ENCODE results near the gene CSMD2. TPM values are rescaled to one million over a fixed set of nuclear protein-coding genes. Genes with fewer than 3 reads are reported as not detected.

CSMD2 gene
- polyA plus RNA-seq, 4 donors: under 0.01 to 0.54 (median 0.09) TPM

DNA sequence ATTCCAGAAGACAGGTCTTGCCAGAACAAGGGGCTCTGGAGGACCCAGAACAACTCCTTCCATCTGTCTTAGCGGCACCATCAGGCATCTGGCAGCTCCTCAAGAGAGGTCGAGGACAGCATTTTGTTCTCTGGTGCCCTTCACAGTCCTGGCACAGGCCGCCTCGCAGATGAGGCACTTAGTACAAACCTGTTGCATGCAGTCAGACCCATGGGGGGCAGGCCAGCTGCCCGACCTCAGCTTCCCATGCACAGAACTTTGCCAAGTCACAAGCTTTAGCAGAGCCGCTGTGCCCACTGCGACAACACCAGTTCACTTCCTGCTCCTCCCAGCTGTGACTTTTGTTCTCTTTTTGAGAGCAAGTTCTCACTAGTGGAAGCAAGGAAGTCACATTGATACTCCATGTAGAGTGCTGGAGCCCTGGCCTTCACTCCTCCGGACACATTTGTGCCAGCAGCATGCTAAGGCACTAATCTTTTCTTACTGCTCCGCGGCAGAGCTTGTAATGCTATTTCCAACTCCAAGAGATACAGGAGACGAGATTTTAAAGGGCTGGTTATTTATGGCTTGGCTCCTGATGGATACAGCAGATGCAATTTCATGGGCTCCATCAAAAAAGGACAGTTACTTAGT is 256.6 kb downstream of the CSMD2 start:
- Histone ChIP-seq H3K9me3 (ENCODE audit: control insufficient read depth in 2 of 2, insufficient read depth in 1 of 2, low read depth in 1 of 2, low read length in 1 of 2) (no peaks in the 10 kb centered on the region), H3K36me3 (ENCODE audit: control insufficient read depth in 3 of 3, insufficient read depth in 2 of 3, low read depth in 1 of 3, low read length in 3 of 3) (no peaks in the 10 kb centered on the region), H3K4me1 (ENCODE audit: control insufficient read depth in 3 of 3, insufficient read depth in 2 of 3, low read depth in 1 of 3, low read length in 2 of 3) (no peaks in the 10 kb centered on the region), H3K4me3 (ENCODE audit: low read depth in 1 of 3, low read length in 3 of 3) (no peak overlapping the region), H3K27me3 (ENCODE audit: control insufficient read depth in 3 of 3, insufficient read depth in 3 of 3, low read length in 3 of 3) (peaks cover 0 to 5% (median 0%) of the 10 kb centered on the region in 3 donors), H3K27ac (ENCODE audit: low read depth in 1 of 3, low read length in 2 of 3) (no peak overlapping the region)
- FAIRE-seq (no peak), DNase-seq (no peak)
- WGBS, 3 donors: 75 to 86% (median 81%) methylated on average over 11 of the region's 11 CpGs

DNA sequence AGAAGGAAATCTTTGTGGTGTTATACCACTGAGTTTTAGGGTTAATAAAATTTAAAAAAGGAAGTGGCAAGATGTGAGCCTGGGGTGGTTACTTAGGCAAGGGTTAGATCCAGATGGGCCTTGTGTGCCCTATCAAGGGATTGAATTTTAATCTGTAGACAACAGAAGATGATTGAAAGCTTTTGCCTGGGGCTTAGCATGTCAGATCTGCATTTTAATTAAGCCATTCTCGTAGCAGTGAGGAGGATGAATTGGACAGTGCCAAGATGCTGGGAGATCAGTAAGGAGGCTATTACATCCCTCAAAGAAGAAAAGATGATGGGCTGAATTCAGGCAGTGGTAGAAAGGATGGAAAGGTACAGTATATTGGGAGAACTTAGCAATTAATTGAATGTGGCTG is 258.9 kb downstream of the CSMD2 start:
- H3K36me3 ChIP-seq (ENCODE audit: control insufficient read depth in 3 of 3, insufficient read depth in 2 of 3, low read depth in 1 of 3, low read length in 3 of 3): no peaks in the 10 kb centered on the region
- H3K9me3 ChIP-seq (ENCODE audit: control insufficient read depth in 2 of 2, insufficient read depth in 1 of 2, low read depth in 1 of 2, low read length in 1 of 2): no peaks in the 10 kb centered on the region
- DNase-seq: no peak
- no peak overlapping the region for H3K27ac ChIP-seq (ENCODE audit: low read depth in 1 of 3, low read length in 2 of 3)
- H3K27me3 ChIP-seq (ENCODE audit: control insufficient read depth in 3 of 3, insufficient read depth in 3 of 3, low read length in 3 of 3): peaks cover 0 to 2% (median 0%) of the 10 kb centered on the region in 3 donors
- FAIRE-seq: no peak
- H3K4me1 ChIP-seq (ENCODE audit: control insufficient read depth in 3 of 3, insufficient read depth in 2 of 3, low read depth in 1 of 3, low read length in 2 of 3): no peaks in the 10 kb centered on the region
- 55 to 70% (median 56%) methylated on average over 1 of the region's 1 CpG for WGBS, 3 donors
- no peak overlapping the region for H3K4me3 ChIP-seq (ENCODE audit: low read depth in 1 of 3, low read length in 3 of 3)

DNA sequence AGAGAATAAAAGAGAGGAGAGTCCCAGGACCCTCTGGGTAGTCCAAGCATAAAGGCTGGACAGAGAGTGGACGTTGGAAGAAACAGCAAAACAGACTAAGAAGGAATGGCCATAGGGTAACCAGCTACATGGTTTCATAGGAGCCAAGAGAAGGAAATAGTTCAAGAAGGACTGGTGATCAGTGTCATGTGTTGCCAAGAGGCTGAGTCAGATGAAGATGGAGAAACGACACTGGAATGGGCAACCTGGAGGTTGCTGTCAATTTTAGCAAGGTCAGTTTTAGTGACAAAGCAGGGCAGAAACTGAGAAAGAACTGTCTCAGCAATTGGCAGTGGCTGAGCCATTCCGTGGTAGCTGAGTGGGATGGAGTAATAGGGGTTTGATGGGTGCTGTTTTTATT is 259.8 kb downstream of the CSMD2 start:
- peaks cover 0 to 2% (median 0%) of the 10 kb centered on the region in 3 donors for H3K27me3 ChIP-seq (ENCODE audit: control insufficient read depth in 3 of 3, insufficient read depth in 3 of 3, low read length in 3 of 3)
- H3K36me3 ChIP-seq (ENCODE audit: control insufficient read depth in 3 of 3, insufficient read depth in 2 of 3, low read depth in 1 of 3, low read length in 3 of 3): no peaks in the 10 kb centered on the region
- FAIRE-seq: no peak
- no peak overlapping the region for H3K27ac ChIP-seq (ENCODE audit: low read depth in 1 of 3, low read length in 2 of 3)
- no peak for DNase-seq
- H3K4me1 ChIP-seq (ENCODE audit: control insufficient read depth in 3 of 3, insufficient read depth in 2 of 3, low read depth in 1 of 3, low read length in 2 of 3): no peaks in the 10 kb centered on the region
- H3K9me3 ChIP-seq (ENCODE audit: control insufficient read depth in 2 of 2, insufficient read depth in 1 of 2, low read depth in 1 of 2, low read length in 1 of 2): no peaks in the 10 kb centered on the region
- H3K4me3 ChIP-seq (ENCODE audit: low read depth in 1 of 3, low read length in 3 of 3): no peak overlapping the region
- 46 to 64% (median 53%) methylated on average over 3 of the region's 3 CpGs for WGBS, 3 donors

DNA sequence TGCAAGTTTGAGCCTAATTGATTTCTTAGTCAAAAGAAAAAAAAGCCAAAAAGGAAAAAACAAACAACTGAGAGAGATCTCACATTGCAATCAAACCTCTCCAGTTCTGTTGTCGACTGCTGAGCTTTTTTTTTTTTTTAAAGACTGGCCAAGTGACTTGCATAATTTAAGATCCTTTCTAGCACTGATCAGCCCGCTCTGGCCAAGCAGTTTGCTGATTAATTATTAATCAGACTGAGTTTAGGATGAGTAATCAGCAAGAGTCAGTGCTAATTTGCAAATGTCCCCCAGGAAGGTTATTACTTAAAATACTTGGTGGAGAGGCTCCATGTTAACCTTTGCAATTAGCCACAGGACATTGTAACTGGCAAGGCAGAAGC is 261.8 kb downstream of the CSMD2 start:
- Histone ChIP-seq H3K9me3 (ENCODE audit: control insufficient read depth in 2 of 2, insufficient read depth in 1 of 2, low read depth in 1 of 2, low read length in 1 of 2) (no peaks in the 10 kb centered on the region), H3K4me3 (ENCODE audit: low read depth in 1 of 3, low read length in 3 of 3) (no peak overlapping the region), H3K27me3 (ENCODE audit: control insufficient read depth in 3 of 3, insufficient read depth in 3 of 3, low read length in 3 of 3) (peaks cover 0 to 2% (median 0%) of the 10 kb centered on the region in 3 donors), H3K36me3 (ENCODE audit: control insufficient read depth in 3 of 3, insufficient read depth in 2 of 3, low read depth in 1 of 3, low read length in 3 of 3) (no peaks in the 10 kb centered on the region), H3K4me1 (ENCODE audit: control insufficient read depth in 3 of 3, insufficient read depth in 2 of 3, low read depth in 1 of 3, low read length in 2 of 3) (no peaks in the 10 kb centered on the region), H3K27ac (ENCODE audit: low read depth in 1 of 3, low read length in 2 of 3) (no peak overlapping the region)
- DNase-seq: no peak
- no peak for FAIRE-seq
- WGBS, 3 donors: 4 to 15% (median 5%) methylated on average over 2 of the region's 2 CpGs

DNA sequence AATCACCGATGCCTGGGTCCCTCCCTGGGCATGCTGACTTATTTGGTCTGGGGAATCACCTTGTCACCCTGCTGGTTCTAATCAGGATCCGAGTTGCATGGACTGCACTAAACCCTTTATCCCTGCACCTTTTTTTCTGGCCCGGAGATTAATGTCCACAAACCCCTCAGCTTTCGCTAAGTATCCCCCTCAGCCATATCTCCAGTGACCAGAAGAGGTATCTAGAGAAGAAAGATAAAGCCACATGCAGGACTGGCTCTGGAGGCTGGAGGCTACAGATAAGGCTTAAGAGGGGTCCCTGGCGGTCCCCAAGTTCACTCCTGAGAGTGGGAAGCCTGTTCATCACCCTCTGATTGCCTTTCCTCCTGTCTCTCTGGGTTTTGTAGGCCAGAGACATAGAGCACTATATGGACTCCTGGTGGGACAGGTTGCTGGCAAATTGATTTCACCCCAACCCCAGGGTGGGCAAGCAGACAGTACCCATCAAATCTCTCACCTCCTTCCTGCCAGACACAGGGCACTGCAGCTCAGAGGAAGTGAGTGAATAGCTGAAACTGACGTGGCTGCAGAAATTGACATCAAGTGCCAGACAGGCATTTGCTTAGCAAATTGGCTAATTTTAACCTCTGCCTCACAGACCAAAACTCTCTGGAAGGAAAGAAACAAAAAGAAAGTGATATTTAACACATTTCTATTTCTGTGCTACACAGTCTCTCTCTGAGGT is 262.4 kb downstream of the CSMD2 start:
- no peak overlapping the region for H3K27ac ChIP-seq (ENCODE audit: low read depth in 1 of 3, low read length in 2 of 3)
- 31 to 47% (median 33%) methylated on average over 6 of the region's 6 CpGs for whole genome bisulfite sequencing, 3 donors
- peaks cover 0 to 2% (median 0%) of the 10 kb centered on the region in 3 donors for H3K27me3 ChIP-seq (ENCODE audit: control insufficient read depth in 3 of 3, insufficient read depth in 3 of 3, low read length in 3 of 3)
- H3K9me3 ChIP-seq (ENCODE audit: control insufficient read depth in 2 of 2, insufficient read depth in 1 of 2, low read depth in 1 of 2, low read length in 1 of 2): no peaks in the 10 kb centered on the region
- H3K36me3 ChIP-seq (ENCODE audit: control insufficient read depth in 3 of 3, insufficient read depth in 2 of 3, low read depth in 1 of 3, low read length in 3 of 3): no peaks in the 10 kb centered on the region
- H3K4me3 ChIP-seq (ENCODE audit: low read depth in 1 of 3, low read length in 3 of 3): no peak overlapping the region
- FAIRE-seq: no peak
- H3K4me1 ChIP-seq (ENCODE audit: control insufficient read depth in 3 of 3, insufficient read depth in 2 of 3, low read depth in 1 of 3, low read length in 2 of 3): no peaks in the 10 kb centered on the region
- no peak for DNase-seq

DNA sequence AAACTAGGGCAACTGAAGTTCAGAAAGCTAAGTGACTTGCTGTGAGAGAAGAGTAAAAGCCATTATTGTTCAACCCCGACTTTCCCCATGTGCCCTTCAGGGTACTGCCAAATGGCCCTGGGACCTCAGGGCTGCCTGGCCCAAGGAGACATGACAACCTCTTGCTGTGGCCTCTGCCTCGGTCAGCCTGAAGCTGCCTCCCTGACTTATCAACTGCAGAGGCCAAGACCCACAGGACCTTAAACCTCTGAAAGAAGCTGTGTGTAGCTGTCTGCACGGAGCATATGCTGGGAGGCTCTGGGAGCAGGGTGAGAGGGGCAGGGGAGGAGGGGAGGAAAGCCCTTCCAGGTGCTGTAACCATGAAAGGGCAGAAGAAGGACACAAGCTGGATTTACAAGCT is 265.3 kb downstream of the CSMD2 start:
- DNase-seq (no peak), FAIRE-seq (no peak)
- H3K4me3 ChIP-seq (ENCODE audit: low read depth in 1 of 3, low read length in 3 of 3): no peak overlapping the region
- no peak overlapping the region for H3K27ac ChIP-seq (ENCODE audit: low read depth in 1 of 3, low read length in 2 of 3)
- no peaks in the 10 kb centered on the region for H3K4me1 ChIP-seq (ENCODE audit: control insufficient read depth in 3 of 3, insufficient read depth in 2 of 3, low read depth in 1 of 3, low read length in 2 of 3)
- H3K27me3 ChIP-seq (ENCODE audit: control insufficient read depth in 3 of 3, insufficient read depth in 3 of 3, low read length in 3 of 3): peaks cover 0 to 2% (median 0%) of the 10 kb centered on the region in 3 donors
- H3K9me3 ChIP-seq (ENCODE audit: control insufficient read depth in 2 of 2, insufficient read depth in 1 of 2, low read depth in 1 of 2, low read length in 1 of 2): no peaks in the 10 kb centered on the region
- H3K36me3 ChIP-seq (ENCODE audit: control insufficient read depth in 3 of 3, insufficient read depth in 2 of 3, low read depth in 1 of 3, low read length in 3 of 3): no peaks in the 10 kb centered on the region
- 61 to 78% (median 61%) methylated on average over 3 of the region's 3 CpGs for WGBS, 3 donors

DNA sequence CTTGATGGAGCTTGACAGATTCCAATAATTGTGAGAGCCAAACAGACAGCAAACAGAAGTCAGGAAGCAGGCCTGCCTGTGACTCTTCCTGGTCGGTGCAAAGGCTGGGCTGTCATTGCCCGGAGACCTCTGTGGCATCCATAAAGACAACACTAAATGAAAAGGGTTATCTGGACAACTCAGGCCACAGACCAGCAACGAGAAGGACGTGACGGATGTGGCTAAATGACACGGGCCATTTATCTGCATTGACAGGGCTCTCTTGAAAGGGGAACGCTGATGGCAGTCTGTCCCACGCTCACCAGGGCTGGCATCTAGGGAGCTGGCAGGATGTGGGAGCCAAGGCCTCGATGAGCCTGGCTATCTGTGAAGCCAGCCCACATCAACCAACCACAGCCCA is 266.1 kb downstream of the CSMD2 start:
- H3K27ac ChIP-seq (ENCODE audit: low read depth in 1 of 3, low read length in 2 of 3): no peak overlapping the region
- DNase-seq (no peak), FAIRE-seq (no peak)
- H3K4me1 ChIP-seq (ENCODE audit: control insufficient read depth in 3 of 3, insufficient read depth in 2 of 3, low read depth in 1 of 3, low read length in 2 of 3): no peaks in the 10 kb centered on the region
- no peaks in the 10 kb centered on the region for H3K9me3 ChIP-seq (ENCODE audit: control insufficient read depth in 2 of 2, insufficient read depth in 1 of 2, low read depth in 1 of 2, low read length in 1 of 2)
- H3K36me3 ChIP-seq (ENCODE audit: control insufficient read depth in 3 of 3, insufficient read depth in 2 of 3, low read depth in 1 of 3, low read length in 3 of 3): no peaks in the 10 kb centered on the region
- H3K27me3 ChIP-seq (ENCODE audit: control insufficient read depth in 3 of 3, insufficient read depth in 3 of 3, low read length in 3 of 3): peaks cover 0 to 2% (median 0%) of the 10 kb centered on the region in 3 donors
- no peak overlapping the region for H3K4me3 ChIP-seq (ENCODE audit: low read depth in 1 of 3, low read length in 3 of 3)
- WGBS, 3 donors: 59 to 71% (median 65%) methylated on average over 9 of the region's 9 CpGs

DNA sequence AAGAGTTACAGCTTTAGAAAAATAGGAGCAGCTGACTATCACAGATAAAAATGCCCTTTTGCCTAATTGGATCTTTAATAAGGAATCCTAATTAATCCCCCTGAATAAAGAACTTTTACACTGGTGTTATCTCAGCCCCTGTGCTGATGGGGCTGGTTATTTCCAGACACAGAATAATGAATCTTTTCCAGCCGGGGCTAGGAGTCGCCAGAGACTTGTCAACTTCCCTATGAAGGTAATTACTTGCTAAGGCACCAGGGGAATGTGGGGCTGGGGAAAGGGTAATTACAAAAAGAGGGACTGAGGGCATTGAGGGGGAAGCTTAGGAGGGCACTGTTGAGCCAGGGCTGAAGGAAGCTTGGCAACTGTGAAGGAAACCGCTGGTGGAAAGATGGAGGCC is 266.6 kb downstream of the CSMD2 start:
- no peaks in the 10 kb centered on the region for H3K36me3 ChIP-seq (ENCODE audit: control insufficient read depth in 3 of 3, insufficient read depth in 2 of 3, low read depth in 1 of 3, low read length in 3 of 3)
- no peak overlapping the region for H3K27ac ChIP-seq (ENCODE audit: low read depth in 1 of 3, low read length in 2 of 3)
- DNase-seq (no peak), FAIRE-seq (no peak)
- H3K4me3 ChIP-seq (ENCODE audit: low read depth in 1 of 3, low read length in 3 of 3): no peak overlapping the region
- no peaks in the 10 kb centered on the region for H3K9me3 ChIP-seq (ENCODE audit: control insufficient read depth in 2 of 2, insufficient read depth in 1 of 2, low read depth in 1 of 2, low read length in 1 of 2)
- H3K4me1 ChIP-seq (ENCODE audit: control insufficient read depth in 3 of 3, insufficient read depth in 2 of 3, low read depth in 1 of 3, low read length in 2 of 3): no peaks in the 10 kb centered on the region
- 61 to 68% (median 67%) methylated on average over 3 of the region's 3 CpGs for WGBS, 3 donors
- no peaks in the 10 kb centered on the region for H3K27me3 ChIP-seq (ENCODE audit: control insufficient read depth in 3 of 3, insufficient read depth in 3 of 3, low read length in 3 of 3)
